CD4-positive, alpha-beta T cell treated with Interleukin-12 subunit alpha and Interleukin-12 subunit beta, for 1 hour (primary cell): ENCODE results near the gene P2RY14.

Experiments
- DNase-seq: peaks from one replicate; pipeline ENCODE4 v3.0.0-alpha.2; 2020

The P2RY14 gene

GRCh38 chr3:151174351-151174750 lies 104.0 kb downstream of the P2RY14 start:
- DNase-seq: no peak

DNA sequence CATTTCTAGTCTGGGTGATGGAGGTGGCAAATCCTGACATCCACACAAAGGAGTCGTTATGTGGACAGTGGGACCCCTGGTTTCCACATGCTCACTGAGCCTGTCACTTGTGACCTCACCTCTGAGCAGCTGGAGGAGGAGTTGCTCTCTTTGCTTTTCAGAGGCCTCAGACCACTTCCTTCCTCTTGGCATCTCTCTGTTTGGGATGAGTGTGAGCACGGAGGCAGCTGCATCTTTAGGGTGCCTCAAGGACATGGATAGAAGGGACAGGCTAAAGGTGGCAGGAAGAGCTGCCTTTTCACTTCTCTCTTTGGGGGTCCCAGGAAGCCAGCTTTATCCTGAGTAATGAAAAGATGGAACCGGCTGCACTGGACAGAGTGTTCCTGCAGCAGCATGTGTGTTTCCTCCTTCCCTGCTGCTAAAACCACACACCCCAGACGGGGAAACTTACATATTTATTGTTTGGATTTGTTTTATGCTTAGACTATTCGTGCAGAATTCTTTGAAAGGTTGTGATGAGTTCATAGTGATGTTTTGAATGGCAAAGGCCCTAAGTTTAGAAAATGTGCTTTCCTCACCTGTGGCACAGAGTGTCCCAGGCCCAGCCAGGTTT lies 107.1 kb downstream of the P2RY14 start:
- peak; percentile 46 for DNase-seq

- DNase-seq: peak; percentile 30
Observed at GRCh38 chr3:151169948-151170679, 108.2 kb downstream of the P2RY14 start.

DNA sequence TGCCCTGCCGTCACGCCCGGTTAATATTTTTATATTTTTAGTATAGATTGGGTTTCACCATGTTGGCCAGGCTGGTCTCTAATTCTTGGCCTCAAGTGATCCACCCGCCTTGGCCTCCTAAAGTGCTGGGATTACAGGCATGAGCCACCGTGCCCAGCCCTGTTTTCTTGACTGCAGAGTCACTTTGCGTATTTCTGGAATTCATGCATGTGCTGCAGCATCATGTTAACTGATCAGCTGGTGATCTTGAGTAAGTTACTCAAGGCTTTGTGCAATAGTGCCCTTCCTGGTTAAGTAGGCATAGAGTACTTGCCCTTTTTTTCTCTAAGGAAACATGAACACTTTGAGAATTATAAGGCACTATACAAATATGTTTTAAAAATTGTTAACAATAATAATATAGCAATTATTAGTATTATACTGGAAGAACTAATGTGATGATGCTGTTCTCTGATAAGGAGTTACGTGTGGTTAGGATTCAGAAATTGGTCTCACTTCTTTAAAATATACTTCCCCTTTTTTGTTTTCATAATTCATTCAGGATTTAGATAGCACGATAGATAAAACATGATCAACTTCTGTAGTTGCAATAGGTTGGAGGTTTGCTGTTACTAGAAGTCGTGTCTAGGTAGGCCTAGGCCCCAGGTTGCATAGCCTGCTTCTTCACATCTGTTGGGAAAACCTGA lies 108.9 kb downstream of the P2RY14 start:
- no peak for DNase-seq

GRCh38 chr3:151168269-151169094 lies 109.9 kb downstream of the P2RY14 start:
- DNase-seq: peak; percentile 80

DNA sequence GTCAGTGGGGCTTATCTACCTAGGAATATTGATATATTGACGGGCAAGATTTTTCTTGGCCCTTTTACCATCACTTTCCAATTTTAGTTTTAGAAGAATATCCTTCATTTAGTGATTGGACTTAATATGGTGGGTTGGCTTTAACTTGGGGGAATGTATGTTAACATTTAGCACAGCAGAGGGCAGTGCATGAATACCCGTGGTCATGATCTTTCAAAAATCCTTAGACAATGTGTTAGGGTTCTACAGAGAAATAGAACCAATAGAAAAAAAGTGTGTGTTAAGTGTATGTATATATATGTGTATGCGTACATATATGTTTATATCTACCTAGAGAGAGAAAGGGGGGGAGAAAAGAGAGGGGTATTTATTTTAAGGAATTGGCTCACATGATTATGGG lies 112.2 kb downstream of the P2RY14 start:
- DNase-seq: no peak

DNA sequence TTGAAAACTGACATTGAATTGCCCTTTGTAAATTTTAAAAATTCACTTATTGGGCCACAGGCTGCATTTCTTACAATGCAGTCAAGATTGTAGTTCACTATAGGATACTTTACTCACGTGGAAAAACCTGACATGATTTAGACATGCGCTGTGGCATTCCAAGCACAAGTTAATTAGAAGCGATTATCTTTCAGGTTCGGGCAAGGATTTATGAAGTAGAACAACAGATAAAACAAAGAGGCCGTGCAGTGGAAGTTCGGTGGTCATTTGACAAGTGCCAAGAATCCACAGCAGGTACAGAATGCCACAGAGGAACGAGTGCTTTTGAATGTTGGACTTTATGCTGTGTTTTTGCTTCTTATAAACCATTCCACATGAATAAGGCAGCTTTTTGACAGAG lies 113.1 kb downstream of the P2RY14 start:
- no peak for DNase-seq
